Activated CD8-positive, alpha-beta memory T cell treated with anti-CD3 and anti-CD28 coated beads, Interleukin-2, amount 50 U/mL, for 4 hours (primary cell): ENCODE data around the gene ATF6B.
"Not testable (repeated sequence)": the region's sequence is repeated elsewhere in the genome, so short reads cannot be mapped to it uniquely, and the experiment has no call there.

Experiments
- DNase-seq: peaks from one replicate; pipeline ENCODE4 v3.0.0-alpha.2; 2020

The ATF6B gene

DNA sequence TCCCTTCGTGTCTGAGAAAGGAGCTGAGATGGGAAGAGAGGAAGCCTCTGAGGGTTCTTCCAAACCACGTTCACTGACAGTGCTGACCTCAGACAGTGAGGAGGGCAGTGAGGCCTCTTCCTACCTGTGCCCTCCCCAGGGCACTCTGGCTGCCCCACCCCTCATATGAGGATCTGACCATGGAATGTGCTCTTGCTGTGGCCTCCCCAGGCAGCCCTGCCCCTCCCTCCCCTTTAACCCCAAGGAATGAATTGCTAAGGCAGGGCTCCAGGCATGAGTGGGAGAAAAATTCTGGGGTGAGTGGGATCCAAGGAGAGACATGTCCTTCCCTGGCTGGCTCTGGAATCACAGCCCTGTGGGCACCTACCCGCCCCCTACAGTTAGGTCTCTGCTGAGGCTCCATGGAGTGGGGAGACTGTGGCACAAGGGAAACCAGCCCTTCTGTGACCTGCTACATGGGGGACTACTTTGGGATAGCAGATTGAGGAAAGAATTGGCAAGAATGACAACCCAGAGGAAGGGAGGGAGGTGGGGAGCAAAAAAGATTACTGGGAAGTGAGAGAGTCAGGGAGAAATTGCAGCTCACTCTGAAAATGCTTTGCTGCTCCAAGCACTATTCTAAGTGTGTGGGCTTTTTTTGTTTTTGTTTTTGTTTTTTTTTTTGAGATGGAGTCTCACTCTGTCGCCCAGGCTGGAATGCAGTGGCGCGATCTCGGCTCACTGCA, 48.3 kb downstream of the ATF6B start:
- no peak for DNase-seq

- no peak for DNase-seq
Measured at GRCh38 chr6:32076321-32076809, 51.7 kb downstream of the ATF6B start.

- no peak for DNase-seq
Measured at GRCh38 chr6:32075781-32076180, 52.3 kb downstream of the ATF6B start.

DNA sequence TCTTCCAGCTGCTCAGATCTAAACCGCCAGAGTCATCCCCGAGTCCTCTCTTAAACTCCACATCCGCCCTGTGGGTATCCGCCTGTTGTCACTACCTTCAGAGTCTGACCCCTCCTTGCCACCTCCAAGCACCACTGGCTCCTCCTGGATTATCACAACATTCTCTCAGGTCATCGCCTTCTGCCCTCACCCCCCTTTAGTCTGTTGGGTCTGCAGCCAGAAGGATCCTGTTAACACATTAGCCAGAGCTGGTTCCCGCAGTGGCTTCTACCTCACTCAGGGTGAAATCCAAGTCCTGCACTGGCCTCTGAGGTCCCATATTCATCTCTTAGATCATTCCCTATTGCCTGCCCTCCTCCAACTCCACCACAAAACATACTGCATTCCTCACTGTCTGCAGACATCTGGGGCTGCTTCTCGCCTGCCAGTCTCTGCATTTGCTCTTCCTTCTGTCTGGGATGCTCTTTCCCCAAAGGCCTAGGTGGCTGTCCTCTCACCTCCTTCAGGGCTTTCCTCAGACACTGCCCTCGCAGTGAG, 53.0 kb downstream of the ATF6B start:
- DNase-seq = no peak

- DNase-seq = no peak
Measured at GRCh38 chr6:32073613-32074012, 54.4 kb downstream of the ATF6B start.

DNA sequence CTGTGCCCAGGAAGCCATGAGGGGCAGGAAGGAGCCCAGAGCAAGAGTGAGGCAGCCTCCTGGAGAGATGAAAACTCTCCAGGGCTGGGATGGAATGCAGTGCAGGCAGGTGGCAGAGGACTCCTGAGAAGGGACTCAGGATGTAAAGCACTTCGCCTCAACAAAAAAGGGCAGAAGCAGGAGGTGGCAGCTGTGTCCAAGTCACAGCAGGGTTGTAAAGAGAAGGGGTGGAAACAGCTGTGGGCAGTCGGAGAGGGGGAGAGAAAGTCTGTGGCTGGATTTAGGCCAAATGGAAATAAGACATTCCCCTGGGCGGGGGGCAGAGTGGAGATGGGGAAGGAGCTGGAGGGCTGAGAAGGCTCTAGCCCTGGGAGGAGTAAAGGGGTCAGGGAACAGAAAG, 54.9 kb downstream of the ATF6B start:
- DNase-seq = no peak

DNA sequence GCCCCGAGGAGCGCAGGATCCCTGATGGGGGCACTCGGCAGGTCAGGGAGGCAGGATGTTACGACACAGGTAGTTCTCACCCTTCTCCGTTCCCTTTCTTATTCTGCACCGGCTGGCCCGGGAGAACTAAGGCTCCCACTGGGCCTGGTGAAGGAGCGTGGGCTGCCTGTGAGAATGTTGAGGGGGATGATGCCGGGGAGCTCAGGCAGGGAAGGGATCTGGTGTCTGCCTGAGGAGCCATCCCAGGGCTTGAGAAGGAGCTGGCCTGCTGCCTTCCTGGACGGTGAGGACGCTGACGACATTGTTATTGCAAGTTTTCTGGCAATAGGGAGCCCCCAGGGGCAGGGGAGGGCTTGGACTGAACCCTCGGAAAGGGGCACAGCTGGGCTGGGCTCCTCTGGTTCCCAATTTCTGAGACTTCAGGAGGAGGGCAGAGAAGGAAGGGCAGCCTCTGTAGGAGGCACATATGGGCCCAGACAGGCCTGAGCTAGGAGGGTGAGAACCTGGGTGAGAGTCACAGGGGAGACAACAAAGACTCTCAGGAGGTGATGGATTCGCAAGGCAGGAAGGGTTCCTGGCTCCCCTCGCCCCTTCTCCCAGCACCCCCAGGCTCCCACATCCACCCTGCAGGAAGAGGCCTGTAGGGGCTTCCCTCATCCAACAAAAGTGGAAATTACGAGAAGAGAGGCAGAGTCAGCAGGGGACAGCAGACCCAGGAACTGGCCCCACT, 57.1 kb downstream of the ATF6B start:
- DNase-seq = no peak

DNA sequence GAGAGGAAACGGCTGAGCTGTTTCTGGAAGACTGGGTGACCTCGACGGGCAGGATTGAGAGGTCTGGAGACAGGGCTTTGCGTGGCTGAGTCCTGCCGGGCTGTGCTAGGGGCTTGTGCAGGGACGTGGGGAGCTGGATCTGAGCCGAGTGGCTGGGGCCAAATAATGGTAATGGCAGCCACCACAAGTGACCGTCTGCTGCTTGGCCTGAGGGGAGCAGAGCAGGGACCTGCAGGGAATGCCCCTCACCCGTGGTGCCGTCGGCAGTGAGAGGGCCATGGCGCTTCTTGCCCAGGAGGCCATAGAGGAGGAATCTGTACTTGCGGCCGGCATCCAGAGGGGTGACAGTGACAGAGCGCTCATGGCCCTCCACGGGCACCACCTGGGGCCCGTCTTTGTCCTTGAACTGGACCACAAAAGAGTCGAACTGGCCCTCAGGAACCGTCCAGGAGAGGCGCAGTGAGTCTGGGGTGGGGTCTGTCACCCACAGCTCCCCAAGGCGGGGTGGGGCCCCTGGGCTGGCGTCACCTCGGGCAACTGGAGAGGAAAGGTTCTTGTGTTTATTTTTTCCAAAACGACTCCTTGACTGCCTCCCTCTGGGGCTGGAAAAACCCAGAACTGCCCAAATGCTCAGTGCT, 58.0 kb downstream of the ATF6B start:
- no peak for DNase-seq

GRCh38 chr6:32069460-32069859, 58.6 kb downstream of the ATF6B start:
- DNase-seq = no peak

GRCh38 chr6:32068867-32069266, 59.2 kb downstream of the ATF6B start:
- DNase-seq = no peak

DNA sequence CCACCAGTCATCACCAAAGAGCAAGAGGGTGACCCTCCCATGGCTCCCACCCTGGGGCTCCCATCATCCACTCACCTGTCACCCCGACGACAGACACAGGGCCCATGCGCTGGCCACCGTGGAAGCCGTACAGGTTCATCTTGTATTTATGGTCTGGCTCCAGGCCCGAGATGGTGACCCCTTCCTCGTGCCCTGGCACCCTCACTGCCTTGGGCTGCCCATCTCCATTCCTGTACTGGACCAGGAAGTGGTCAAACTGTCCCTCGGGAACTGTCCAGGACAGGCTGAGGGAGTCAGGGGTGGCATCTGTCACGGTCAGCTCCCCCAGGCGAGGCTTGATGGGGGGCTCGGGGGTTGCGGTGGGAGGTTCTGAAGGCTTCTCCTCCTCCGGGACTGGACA, 59.7 kb downstream of the ATF6B start:
- not testable (repeated sequence) for DNase-seq

GRCh38 chr6:32067521-32067920, 60.5 kb downstream of the ATF6B start:
- not testable (repeated sequence) for DNase-seq
